Lower lobe of right lung (tissue), 2 donors: ENCODE data around the gene ADCY7. TPM values are rescaled to one million over a fixed set of nuclear protein-coding genes. Genes with fewer than 3 reads are reported as not detected.

Source experiments
- ATAC-seq, 2 donors: fragments of 200-7000 bp; cut with Tn5 transposase; one replicate each; pipeline ENCODE4 v1.9.1; 2020 to 2022; ENCODE audit warnings: mild to moderate bottlenecking in 2 of 2, moderate library complexity in 2 of 2
- DNase-seq: peaks from one replicate; pipeline ENCODE4 v3.0.0-alpha.2; 2020
- H3K27ac ChIP-seq: fragments of 200-600 bp; one replicate; pipeline ENCODE4 v1.8.0; 2022
- H3K27me3 ChIP-seq: fragments of 200-600 bp; one replicate; pipeline ENCODE4 v1.8.0; 2022; ENCODE audit warnings: low read depth
- H3K36me3 ChIP-seq: fragments of 200-600 bp; one replicate; pipeline ENCODE4 v1.8.0; 2022; ENCODE audit warnings: mild to moderate bottlenecking
- H3K4me1 ChIP-seq: fragments of 200-600 bp; one replicate; pipeline ENCODE4 v1.8.0; 2022
- H3K4me3 ChIP-seq: fragments of 200-600 bp; one replicate; pipeline ENCODE4 v1.8.0; 2022; ENCODE audit warnings: mild to moderate bottlenecking
- H3K9me3 ChIP-seq: fragments of 200-600 bp; one replicate; pipeline ENCODE4 v1.8.0; 2022
- intact Hi-C: fragments of 100-400 bp; cut with DNase I; formaldehyde crosslinking; loops from one replicate; pipeline ENCODE4 v1.11.0; 2022
- total RNA-seq: library from RNA; stranded (reverse); fragmentation: NEBNext Ultra II Directional; extraction: Animal tissue kit (Norgen Biotek cat#: 25700); gene quantifications from one replicate; pipeline ENCODE4 v1.2.1, GENCODE V29; 2021
- TF ChIP-seq, protein P1 (sequence below): fragments of 200-600 bp; IDR thresholded peaks from one replicate; pipeline ENCODE4 v1.8.0; 2022; ENCODE audit warnings: antibody characterized with exemption, mild to moderate bottlenecking
- donor health status: DM: no; HTN: yes; CAD: no; lungs with severe emphysema.

Gene ADCY7
- total RNA-seq, 1 donor from 2014 or later = 115 TPM

DNA sequence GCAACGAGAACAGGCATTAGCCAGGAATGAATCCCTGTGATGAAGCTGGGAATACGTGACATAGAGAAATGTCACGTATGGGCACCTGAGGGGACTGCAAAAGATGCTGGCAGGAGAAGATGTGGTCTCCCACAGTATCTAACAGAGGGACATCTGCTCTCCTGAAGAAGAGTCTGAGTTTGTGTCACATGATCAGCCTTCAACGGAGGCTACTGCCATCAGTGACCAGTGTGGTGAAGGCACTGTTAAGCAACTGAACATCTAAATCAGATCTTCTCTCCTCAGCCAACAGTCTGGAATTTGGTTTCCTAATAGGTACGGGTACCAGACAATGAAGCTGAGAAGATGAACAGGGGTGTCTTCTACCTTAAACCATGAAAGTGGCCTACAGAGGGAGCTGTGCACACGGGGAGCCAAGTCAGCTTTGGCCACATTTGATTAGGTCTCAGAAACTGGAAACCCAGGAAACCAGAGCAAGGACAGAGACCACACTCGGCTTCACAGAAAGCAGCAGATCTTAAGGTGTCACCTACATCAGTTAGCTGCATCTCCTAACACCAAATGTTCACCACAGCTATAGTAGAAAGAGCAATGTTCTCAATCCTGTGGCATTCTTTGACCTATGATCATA, 60.6 kb downstream of the ADCY7 start:
- H3K9me3 ChIP-seq = no peaks in the 10 kb centered on the region
- intact Hi-C loops = no loop called here
- TF ChIP-seq, protein P1, sequence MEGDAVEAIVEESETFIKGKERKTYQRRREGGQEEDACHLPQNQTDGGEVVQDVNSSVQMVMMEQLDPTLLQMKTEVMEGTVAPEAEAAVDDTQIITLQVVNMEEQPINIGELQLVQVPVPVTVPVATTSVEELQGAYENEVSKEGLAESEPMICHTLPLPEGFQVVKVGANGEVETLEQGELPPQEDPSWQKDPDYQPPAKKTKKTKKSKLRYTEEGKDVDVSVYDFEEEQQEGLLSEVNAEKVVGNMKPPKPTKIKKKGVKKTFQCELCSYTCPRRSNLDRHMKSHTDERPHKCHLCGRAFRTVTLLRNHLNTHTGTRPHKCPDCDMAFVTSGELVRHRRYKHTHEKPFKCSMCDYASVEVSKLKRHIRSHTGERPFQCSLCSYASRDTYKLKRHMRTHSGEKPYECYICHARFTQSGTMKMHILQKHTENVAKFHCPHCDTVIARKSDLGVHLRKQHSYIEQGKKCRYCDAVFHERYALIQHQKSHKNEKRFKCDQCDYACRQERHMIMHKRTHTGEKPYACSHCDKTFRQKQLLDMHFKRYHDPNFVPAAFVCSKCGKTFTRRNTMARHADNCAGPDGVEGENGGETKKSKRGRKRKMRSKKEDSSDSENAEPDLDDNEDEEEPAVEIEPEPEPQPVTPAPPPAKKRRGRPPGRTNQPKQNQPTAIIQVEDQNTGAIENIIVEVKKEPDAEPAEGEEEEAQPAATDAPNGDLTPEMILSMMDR = peak; percentile 47
- H3K27ac ChIP-seq = no peak overlapping the region
- H3K27me3 ChIP-seq = no peaks in the 10 kb centered on the region
- DNase-seq (no peak), ATAC-seq (peak; percentile 63 to 73)
- H3K36me3 ChIP-seq = peaks cover 68% of the 10 kb centered on the region
- H3K4me3 ChIP-seq = no peak overlapping the region
- peaks cover 13% of the 10 kb centered on the region for H3K4me1 ChIP-seq

GRCh38 chr16:50329446-50330189, 63.3 kb downstream of the ADCY7 start:
- ATAC-seq (peak; percentile 41 to 54), DNase-seq (peak; percentile 42)
- H3K27me3 ChIP-seq = no peaks in the 10 kb centered on the region
- H3K36me3 ChIP-seq = peaks cover 67% of the 10 kb centered on the region
- peak overlapping the region; percentile 8 for H3K27ac ChIP-seq
- no peak overlapping the region for H3K4me3 ChIP-seq
- H3K4me1 ChIP-seq = peaks cover 13% of the 10 kb centered on the region
- intact Hi-C loops = no loop called here
- H3K9me3 ChIP-seq = no peaks in the 10 kb centered on the region
- TF ChIP-seq, protein P1 = no peak

DNA sequence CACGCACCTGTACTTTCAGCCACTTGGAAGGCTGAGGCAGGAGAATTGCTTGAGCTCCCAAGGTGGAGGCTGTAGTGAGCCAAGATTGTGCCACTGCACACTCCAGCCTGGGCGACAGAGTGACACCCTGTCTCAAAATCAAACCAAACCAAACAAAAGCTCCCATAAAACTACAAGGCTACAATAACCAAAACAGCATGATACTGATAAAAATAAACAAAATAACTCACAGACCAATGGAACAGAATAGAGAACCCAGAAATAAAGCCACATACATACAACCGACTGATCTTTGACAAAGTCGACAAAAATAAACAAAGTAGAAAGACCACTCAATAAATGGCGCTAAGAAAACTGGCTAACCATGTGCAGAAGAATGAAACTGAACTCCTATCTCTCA, 65.2 kb downstream of the ADCY7 start:
- ATAC-seq = no peak

DNA sequence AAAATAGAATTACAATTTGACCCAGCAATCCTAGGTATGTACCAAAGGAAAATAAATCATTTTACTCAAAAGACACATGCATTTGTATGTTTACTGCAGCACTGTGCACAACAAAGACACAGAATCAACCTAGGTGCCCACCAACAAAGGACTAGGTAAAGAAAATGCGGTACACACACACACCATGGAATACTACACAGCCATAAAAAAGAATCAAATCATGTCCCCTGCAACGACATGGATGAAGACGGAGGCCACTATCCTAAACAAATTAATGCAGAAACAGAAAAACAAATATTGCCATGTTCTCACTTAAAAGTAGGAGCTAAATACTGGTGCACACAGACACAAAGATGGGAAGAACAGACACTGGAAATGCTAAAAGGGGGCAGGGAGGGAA, 66.2 kb downstream of the ADCY7 start:
- TF ChIP-seq, protein P1 = no peak
- H3K36me3 ChIP-seq = peaks cover 49% of the 10 kb centered on the region
- DNase-seq (no peak), ATAC-seq (no peak)
- no peaks in the 10 kb centered on the region for H3K27me3 ChIP-seq
- no peak overlapping the region for H3K4me3 ChIP-seq
- no peaks in the 10 kb centered on the region for H3K9me3 ChIP-seq
- intact Hi-C loops = no loop called here
- no peak overlapping the region for H3K27ac ChIP-seq
- peaks cover 13% of the 10 kb centered on the region for H3K4me1 ChIP-seq

More for the DNA sequence above, 65.2 kb downstream of the ADCY7 start:
- no peak overlapping the region for H3K27ac ChIP-seq
- intact Hi-C loops = no loop called here
- TF ChIP-seq, protein P1 = no peak
- no peak overlapping the region for H3K4me3 ChIP-seq
- DNase-seq = no peak
- H3K9me3 ChIP-seq = no peaks in the 10 kb centered on the region
- no peaks in the 10 kb centered on the region for H3K27me3 ChIP-seq
- peaks cover 13% of the 10 kb centered on the region for H3K4me1 ChIP-seq
- H3K36me3 ChIP-seq = peaks cover 57% of the 10 kb centered on the region

DNA sequence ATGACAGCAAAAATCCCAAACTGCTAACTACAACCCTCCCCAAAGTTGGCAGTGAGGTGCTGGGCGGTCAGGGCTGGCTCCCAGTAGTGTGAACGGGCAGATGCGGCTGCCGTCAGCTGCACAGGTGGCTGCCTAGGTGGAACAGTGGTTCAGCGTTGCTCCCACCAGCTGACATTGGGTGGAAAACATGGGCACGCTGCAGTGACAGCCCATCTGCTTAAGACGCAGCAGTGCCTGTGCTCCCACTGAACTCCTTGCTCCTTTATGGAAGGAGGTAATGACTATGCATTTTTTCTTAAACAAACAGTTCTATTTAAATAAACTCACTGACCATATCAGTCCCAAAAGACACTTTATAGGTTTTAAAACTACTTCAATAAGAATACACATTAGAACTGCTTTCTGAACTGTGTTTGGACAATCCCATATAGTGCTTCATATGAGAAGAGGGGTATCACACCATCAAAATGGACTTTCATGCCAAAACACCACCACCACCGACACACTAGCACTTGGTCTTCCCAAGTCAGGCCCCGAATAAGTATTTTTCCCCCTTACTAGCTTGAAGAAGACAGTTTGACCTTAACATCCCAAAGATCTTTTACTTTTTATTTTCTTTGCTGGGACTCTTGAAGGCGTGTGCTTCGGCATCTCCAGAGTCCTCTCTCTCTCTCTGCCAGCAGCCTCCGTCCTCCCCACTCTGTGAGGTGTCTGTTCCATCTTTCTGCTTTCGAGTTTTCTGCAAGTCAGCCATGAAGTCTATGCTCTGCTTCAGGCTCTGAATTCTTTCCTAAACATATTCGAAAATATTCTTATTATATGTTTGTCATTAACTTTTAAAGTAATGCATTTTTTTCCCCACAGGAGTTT, 68.0 kb downstream of the ADCY7 start:
- ATAC-seq (peak in 1 of 2 donors; percentile 46), DNase-seq (no peak)
- H3K27ac ChIP-seq = no peak overlapping the region
- peaks cover 47% of the 10 kb centered on the region for H3K36me3 ChIP-seq
- TF ChIP-seq, protein P1 = no peak
- no peaks in the 10 kb centered on the region for H3K9me3 ChIP-seq
- no peaks in the 10 kb centered on the region for H3K27me3 ChIP-seq
- intact Hi-C loops = no loop called here
- H3K4me1 ChIP-seq = peaks cover 16% of the 10 kb centered on the region
- H3K4me3 ChIP-seq = no peak overlapping the region
